Measurements from ENCODE around the gene ZBTB1.
A peak's percentile ranks its signal among the peaks of the same experiment; 100 is the strongest.
"Not testable (repeated sequence)": the region's sequence is repeated elsewhere in the genome, so short reads cannot be mapped to it uniquely, and the experiment has no call there.

The ZBTB1 gene

GRCh38 chr14:64500088-64500487 lies 4.5 kb upstream of the ZBTB1 start:
- no peak for DNase-seq (ENCODE audit: low read depth)

- no peak for DNase-seq (ENCODE audit: low read depth)
These were observed 3.0 kb upstream of the ZBTB1 start for GRCh38 chr14:64501411-64502171.

GRCh38 chr14:64502456-64502855 lies 2.1 kb upstream of the ZBTB1 start:
- no peak for DNase-seq (ENCODE audit: low read depth)

- no peak for DNase-seq (ENCODE audit: low read depth)
These were observed 1.6 kb upstream of the ZBTB1 start for GRCh38 chr14:64502887-64503433.

GRCh38 chr14:64503434-64504309 lies 898 bp upstream of the ZBTB1 start, which contains the start of gene ZBTB25:
ZBTB25 (minus strand) TSS chr14:64503838; CDS start chr14:64490533, 13,305 bp downstream.
- DNase-seq (ENCODE audit: low read depth) = peak; percentile 65

- peak; percentile 38 for DNase-seq (ENCODE audit: low read depth)
These were observed 576 bp downstream of the ZBTB1 start for GRCh38 chr14:64504897-64505794.

GRCh38 chr14:64506721-64507120 lies 2.2 kb downstream of the ZBTB1 start:
- DNase-seq (ENCODE audit: low read depth) = no peak

GRCh38 chr14:64507376-64508156 lies 3.0 kb downstream of the ZBTB1 start:
- no peak for DNase-seq (ENCODE audit: low read depth)

- no peak for DNase-seq (ENCODE audit: low read depth)
These were observed 3.7 kb downstream of the ZBTB1 start for GRCh38 chr14:64508215-64508776.

GRCh38 chr14:64509036-64509435 lies 4.5 kb downstream of the ZBTB1 start:
- no peak for DNase-seq (ENCODE audit: low read depth)

GRCh38 chr14:64510825-64511671 lies 6.5 kb downstream of the ZBTB1 start:
- DNase-seq (ENCODE audit: low read depth) = no peak

- no peak for DNase-seq (ENCODE audit: low read depth)
These were observed 8.7 kb downstream of the ZBTB1 start for GRCh38 chr14:64513271-64513670.

- no peak for DNase-seq (ENCODE audit: low read depth)
These were observed 10.5 kb downstream of the ZBTB1 start for GRCh38 chr14:64515053-64515452.

- no peak for DNase-seq (ENCODE audit: low read depth)
These were observed 12.4 kb downstream of the ZBTB1 start for GRCh38 chr14:64516969-64517368.

- DNase-seq (ENCODE audit: low read depth) = not testable (repeated sequence)
These were observed 13.1 kb downstream of the ZBTB1 start for GRCh38 chr14:64517667-64518066.

- DNase-seq (ENCODE audit: low read depth) = no peak
These were observed 13.7 kb downstream of the ZBTB1 start for GRCh38 chr14:64518229-64518628.

GRCh38 chr14:64520699-64521098 lies 16.1 kb downstream of the ZBTB1 start:
- DNase-seq (ENCODE audit: low read depth) = no peak

- no peak for DNase-seq (ENCODE audit: low read depth)
These were observed 18.2 kb downstream of the ZBTB1 start for GRCh38 chr14:64522591-64523355.

GRCh38 chr14:64525354-64525753 lies 20.8 kb downstream of the ZBTB1 start:
- no peak for DNase-seq (ENCODE audit: low read depth)

Data from non-pigmented ciliary epithelial cell (primary cell).